ENCODE measurements around the gene IPO11.
"Not testable (repeated sequence)": the region's sequence is repeated elsewhere in the genome, so short reads cannot be mapped to it uniquely, and the experiment has no call there.

Gene IPO11

GRCh38 chr5:62607615-62608014, 195.1 kb downstream of the IPO11 start:
- DNase-seq = no peak

GRCh38 chr5:62608529-62609511, 196.3 kb downstream of the IPO11 start:
- DNase-seq = no peak

- DNase-seq = no peak
Observed at GRCh38 chr5:62614355-62614754, 201.8 kb downstream of the IPO11 start.

GRCh38 chr5:62616615-62617277, 204.2 kb downstream of the IPO11 start:
- DNase-seq = no peak

- no peak for DNase-seq
Observed at GRCh38 chr5:62617943-62618342, 205.4 kb downstream of the IPO11 start.

- DNase-seq = no peak
Observed at GRCh38 chr5:62620761-62621160, 208.2 kb downstream of the IPO11 start.

GRCh38 chr5:62621280-62621679, 208.7 kb downstream of the IPO11 start:
- DNase-seq = no peak

- no peak for DNase-seq
Observed at GRCh38 chr5:62623271-62623670, 210.7 kb downstream of the IPO11 start.

GRCh38 chr5:62624436-62624835, 211.9 kb downstream of the IPO11 start:
- DNase-seq = not testable (repeated sequence)

GRCh38 chr5:62626534-62626933, 214.0 kb downstream of the IPO11 start:
- DNase-seq = no peak

GRCh38 chr5:62627121-62627520, 214.6 kb downstream of the IPO11 start:
- no peak for DNase-seq

- peak; percentile 31 for DNase-seq
Observed at GRCh38 chr5:62627901-62628300, 215.3 kb downstream of the IPO11 start.

GRCh38 chr5:62631909-62632580, 219.5 kb downstream of the IPO11 start:
- no peak for DNase-seq

- DNase-seq = no peak
Observed at GRCh38 chr5:62633243-62633642, 220.7 kb downstream of the IPO11 start.

GRCh38 chr5:62640446-62640845, 227.9 kb downstream of the IPO11 start:
- no peak for DNase-seq

- no peak for DNase-seq
Observed at GRCh38 chr5:62642468-62642867, 229.9 kb downstream of the IPO11 start.

- DNase-seq = no peak
Observed at GRCh38 chr5:62643556-62644451, 231.2 kb downstream of the IPO11 start.

- DNase-seq = no peak
Observed at GRCh38 chr5:62645223-62645622, 232.7 kb downstream of the IPO11 start.

- DNase-seq = no peak
Observed at GRCh38 chr5:62647241-62647640, 234.7 kb downstream of the IPO11 start.

- DNase-seq = no peak
Observed at GRCh38 chr5:62649025-62649424, 236.5 kb downstream of the IPO11 start.

GRCh38 chr5:62649476-62650113, 237.0 kb downstream of the IPO11 start:
- no peak for DNase-seq

- no peak for DNase-seq
Observed at GRCh38 chr5:62650197-62650596, 237.6 kb downstream of the IPO11 start.

All from NCI-H2171 treated with DMSO at 0.1 percent for 48 hours (cell line).